ENCODE results near the gene MAD1L1. TPM values are rescaled to one million over a fixed set of nuclear protein-coding genes. Genes with fewer than 3 reads are reported as not detected.
A peak's percentile ranks its signal among the peaks of the same experiment; 100 is the strongest.
"Not testable (repeated sequence)": the region's sequence is repeated elsewhere in the genome, so short reads cannot be mapped to it uniquely, and the experiment has no call there.

Gene MAD1L1
- total RNA-seq, 6 experiments from 2014 or later: 15.1 to 37.4 (median 20.5) TPM

DNA sequence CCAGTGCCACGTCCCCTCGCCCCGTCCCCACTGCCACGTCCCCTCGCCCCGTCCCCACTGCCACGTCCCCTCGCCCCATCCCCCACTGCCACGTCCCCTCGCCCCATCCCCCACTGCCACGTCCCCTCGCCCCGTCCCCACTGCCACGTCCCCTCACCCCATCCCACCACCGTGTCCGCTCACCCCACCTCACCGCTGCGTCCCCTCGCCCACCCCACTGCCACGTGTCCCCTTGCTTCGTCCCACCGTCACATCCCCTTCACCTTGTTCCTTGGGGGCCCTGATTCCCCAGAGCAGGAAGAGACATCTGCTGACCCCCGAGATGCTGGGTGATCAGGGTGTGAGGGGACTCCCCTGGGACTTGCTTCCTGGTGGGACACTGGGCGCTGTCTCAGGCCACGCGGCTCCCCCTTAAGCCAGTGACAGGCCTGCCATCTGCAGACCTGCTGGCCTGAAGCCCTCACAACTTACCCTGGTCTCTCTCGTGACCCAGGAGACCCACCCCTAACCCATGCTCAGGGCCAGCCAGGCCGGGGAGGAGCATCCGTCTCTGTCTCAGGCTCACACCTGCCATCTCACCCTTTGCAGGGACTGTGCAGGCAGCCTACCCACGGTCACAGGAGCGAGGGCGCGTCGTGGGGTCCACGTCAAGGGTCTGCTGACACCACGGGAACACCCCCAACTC, 302.2 kb downstream of the MAD1L1 start:
- DNase-seq: no peak
- H3K27ac ChIP-seq: no peak overlapping the region
- H3K36me3 ChIP-seq: no peaks in the 10 kb centered on the region
- intact Hi-C loops (cut with DNase I): no loop called here
- ATAC-seq: no peak
- no peak overlapping the region for H3K4me3 ChIP-seq
- no peaks in the 10 kb centered on the region for H3K27me3 ChIP-seq
- H3K9me3 ChIP-seq: no peaks in the 10 kb centered on the region
- WGBS (ENCODE audit: insufficient coverage, low coverage, low lambda C conversion rate, missing lambda C conversion rate): 89% methylated on average over 19 of the region's 36 CpGs
- TF ChIP-seq POLR2A (IDR thresholded peaks at IDR 0.05): no peak
- TF ChIP-seq, protein P1, sequence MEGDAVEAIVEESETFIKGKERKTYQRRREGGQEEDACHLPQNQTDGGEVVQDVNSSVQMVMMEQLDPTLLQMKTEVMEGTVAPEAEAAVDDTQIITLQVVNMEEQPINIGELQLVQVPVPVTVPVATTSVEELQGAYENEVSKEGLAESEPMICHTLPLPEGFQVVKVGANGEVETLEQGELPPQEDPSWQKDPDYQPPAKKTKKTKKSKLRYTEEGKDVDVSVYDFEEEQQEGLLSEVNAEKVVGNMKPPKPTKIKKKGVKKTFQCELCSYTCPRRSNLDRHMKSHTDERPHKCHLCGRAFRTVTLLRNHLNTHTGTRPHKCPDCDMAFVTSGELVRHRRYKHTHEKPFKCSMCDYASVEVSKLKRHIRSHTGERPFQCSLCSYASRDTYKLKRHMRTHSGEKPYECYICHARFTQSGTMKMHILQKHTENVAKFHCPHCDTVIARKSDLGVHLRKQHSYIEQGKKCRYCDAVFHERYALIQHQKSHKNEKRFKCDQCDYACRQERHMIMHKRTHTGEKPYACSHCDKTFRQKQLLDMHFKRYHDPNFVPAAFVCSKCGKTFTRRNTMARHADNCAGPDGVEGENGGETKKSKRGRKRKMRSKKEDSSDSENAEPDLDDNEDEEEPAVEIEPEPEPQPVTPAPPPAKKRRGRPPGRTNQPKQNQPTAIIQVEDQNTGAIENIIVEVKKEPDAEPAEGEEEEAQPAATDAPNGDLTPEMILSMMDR (IDR thresholded peaks at IDR 0.05): no peak
- peaks cover 0 to 7% (median 3%) of the 10 kb centered on the region in 4 donors for H3K4me1 ChIP-seq

DNA sequence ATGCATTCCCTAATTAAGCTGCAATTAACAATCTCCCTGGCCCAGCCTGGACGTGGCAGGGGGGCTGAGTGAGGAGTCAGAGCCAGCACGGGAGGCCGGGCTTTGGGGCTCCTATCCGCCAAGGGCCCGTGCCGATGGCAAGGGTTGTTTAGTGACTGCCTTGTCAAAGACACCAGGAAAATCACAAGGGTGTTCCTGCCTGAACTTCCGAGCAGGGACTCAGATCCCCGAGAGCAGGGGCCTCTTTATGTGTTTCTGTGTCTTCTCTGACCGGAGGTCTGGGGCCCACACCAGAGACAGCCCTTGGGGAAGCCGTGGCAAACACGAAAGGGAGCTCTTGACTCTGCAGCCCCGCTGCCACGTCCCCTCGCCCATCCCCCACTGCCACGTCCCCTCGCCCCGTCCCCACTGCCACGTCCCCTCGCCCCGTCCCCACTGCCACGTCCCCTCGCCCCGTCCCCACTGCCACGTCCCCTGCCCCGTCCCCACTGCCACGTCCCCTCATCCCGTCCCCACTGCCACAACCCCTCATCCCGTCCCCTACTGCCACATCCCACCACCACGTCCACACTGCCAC, 303.3 kb downstream of the MAD1L1 start:
- 95% methylated on average over 12 of the region's 29 CpGs for WGBS (ENCODE audit: insufficient coverage, low coverage, low lambda C conversion rate, missing lambda C conversion rate)
- peak overlapping the region in 2 of 3 donors; percentile 62 to 67 for H3K27ac ChIP-seq
- ATAC-seq; H3K4me3 ChIP-seq; intact Hi-C loops (cut with DNase I); H3K27me3 ChIP-seq; H3K4me1 ChIP-seq; H3K36me3 ChIP-seq; H3K9me3 ChIP-seq: not testable (repeated sequence)
- peak in 1 of 3 donors; percentile 16 for DNase-seq

DNA sequence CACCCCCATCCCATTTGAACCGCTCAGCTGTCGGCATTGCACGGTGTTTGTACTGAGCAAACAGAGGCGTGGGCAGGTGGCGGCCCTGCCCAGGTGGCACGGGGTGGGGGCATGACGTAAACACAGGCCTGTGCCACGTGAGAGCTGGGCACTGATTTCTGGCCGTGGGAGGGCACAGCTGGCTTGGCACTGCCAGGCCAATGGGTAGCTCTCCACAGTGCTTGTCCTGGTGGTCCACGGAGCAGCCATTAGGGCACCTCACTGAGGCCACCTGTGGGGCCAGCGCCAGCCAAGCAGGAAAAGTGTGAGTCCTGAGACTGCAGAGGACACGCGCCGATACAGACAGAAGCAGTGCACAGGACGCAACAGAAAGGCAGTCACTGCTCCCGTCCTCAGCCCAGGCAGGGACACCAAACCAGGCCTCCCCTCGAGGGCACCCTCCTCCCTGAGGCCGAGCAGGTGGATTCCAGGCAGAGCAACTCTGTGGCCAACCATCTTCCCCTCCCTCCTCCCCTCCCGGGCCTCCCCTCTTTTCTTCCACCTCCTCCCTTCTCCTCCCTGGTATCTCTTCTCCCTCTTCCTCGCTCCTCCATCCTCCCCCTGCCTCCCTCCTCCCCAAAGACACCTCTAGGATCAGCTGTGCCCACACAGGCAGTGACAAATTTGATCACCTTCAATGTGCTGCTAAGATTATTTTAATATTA, 303.9 kb downstream of the MAD1L1 start:
- Histone ChIP-seq H3K36me3 (no peaks in the 10 kb centered on the region), H3K27ac (peak overlapping the region in 2 of 3 donors; percentile 62 to 67), H3K9me3 (no peaks in the 10 kb centered on the region), H3K4me1 (peaks cover 0 to 14% (median 7%) of the 10 kb centered on the region in 4 donors), H3K27me3 (no peaks in the 10 kb centered on the region), H3K4me3 (peak overlapping the region in 2 of 3 donors; percentile 44 to 49)
- TF ChIP-seq POLR2A (IDR thresholded peaks at IDR 0.05): no peak
- TF ChIP-seq, protein P1 (IDR thresholded peaks at IDR 0.05): no peak
- WGBS (ENCODE audit: insufficient coverage, low coverage, low lambda C conversion rate, missing lambda C conversion rate): 37% methylated on average over 5 of the region's 20 CpGs
- intact Hi-C loops (cut with DNase I): no loop called here
- peak; percentile 84 to 93 (median 92) for DNase-seq
- peak; percentile 89 to 91 (median 90) for ATAC-seq

DNA sequence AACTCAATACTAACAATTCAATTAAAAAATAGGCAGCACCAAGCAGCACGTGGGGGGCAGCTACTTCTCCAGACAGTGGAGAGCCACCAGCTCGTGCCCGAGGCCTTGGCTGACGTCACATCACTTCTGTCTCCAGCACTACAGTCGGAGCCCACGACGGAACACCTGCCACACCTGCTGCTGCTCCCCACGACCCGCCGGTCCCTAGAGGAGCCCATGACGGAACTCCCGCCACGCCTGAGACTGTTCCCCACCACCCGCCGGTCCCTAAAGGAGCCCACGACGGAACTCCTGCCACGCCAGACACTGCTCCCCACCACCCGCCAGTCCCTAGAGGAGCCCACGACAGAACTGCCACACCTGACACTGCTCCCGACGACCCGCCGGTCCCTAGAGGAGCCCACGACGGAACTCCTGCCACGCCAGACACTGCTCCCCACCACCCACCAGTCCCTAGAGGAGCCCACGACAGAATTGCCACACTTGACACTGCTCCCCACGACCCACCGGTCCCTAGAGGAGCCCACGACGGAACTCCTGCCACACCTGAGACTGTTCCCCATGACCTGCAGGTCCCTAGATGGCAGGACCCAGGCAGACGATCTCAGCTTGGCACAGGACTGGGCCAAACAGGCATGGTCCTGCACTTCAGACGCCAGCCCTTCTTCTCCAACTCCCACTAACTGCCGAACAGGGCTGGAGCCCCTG, 304.7 kb downstream of the MAD1L1 start:
- H3K27me3 ChIP-seq: no peaks in the 10 kb centered on the region
- peak; percentile 39 for TF ChIP-seq POLR2A (IDR thresholded peaks at IDR 0.05)
- TF ChIP-seq, protein P1 (IDR thresholded peaks at IDR 0.05): no peak
- no peaks in the 10 kb centered on the region for H3K36me3 ChIP-seq
- peak overlapping the region in 2 of 3 donors; percentile 44 to 49 for H3K4me3 ChIP-seq
- 68% methylated on average over 9 of the region's 35 CpGs for WGBS (ENCODE audit: insufficient coverage, low coverage, low lambda C conversion rate, missing lambda C conversion rate)
- H3K27ac ChIP-seq: peak overlapping the region in 2 of 3 donors; percentile 24 to 62
- H3K4me1 ChIP-seq: peaks cover 0 to 19% (median 8%) of the 10 kb centered on the region in 4 donors
- no peak for ATAC-seq
- intact Hi-C loops (cut with DNase I): no loop called here
- peak in 1 of 3 donors; percentile 19 for DNase-seq
- H3K9me3 ChIP-seq: no peaks in the 10 kb centered on the region
